Mammary microvascular endothelial cell (primary cell): Measurements from ENCODE around the gene SKP1. TPM values are rescaled to one million over a fixed set of nuclear protein-coding genes. Genes with fewer than 3 reads are reported as not detected.

ENCODE experiments used
- total RNA-seq: library from RNA; depleted of rRNA; stranded (reverse); fragments of >200 nt; gene quantifications from 2 replicates; pipeline ENCODE4 v1.2.3, GENCODE V29; 2015

The SKP1 gene
- total RNA-seq: 293 and 312 TPM in 2 replicates

DNA sequence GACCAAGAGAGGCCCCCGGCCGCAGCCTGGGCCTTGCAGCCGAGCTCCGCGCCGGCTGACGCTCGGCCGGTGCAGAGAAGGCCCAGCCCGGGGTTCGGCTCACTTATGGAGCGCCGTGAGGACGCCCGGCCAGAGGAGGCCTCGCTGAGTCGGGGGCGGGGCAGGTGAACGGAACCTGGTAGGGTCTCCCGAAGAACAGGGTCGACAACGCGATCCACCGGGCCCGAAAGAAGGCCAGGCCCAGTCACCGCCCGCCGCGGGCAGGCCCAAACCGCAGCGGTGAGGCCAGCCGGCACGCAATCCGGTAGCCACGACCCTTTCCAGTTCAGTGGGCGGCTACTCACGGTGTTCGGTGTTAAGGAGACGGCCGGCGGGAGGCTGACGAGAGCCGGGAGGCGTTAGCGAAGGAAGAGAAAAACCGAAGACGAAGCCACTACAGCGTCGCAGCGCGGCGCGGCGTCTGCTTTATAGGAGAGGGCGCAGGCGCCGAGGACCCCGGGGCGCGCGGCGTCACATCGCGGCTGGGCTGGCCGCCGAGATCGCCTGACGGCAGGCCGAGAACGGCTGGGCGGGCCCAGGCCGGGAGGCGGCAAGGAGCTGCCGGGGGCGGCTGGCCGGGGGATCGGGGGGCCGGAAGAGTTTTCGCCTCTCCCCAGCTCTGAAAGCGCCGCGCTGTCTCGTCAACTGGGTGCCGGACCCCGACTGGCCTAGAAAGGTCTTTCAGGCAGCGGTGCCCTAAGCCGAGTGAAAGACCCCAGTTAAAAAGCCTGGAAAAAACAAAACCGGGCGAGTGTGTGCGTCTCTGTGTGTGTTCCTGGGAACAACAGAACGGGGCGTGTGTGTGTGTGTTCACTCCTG, at the start of gene SKP1:
Gene SKP1 (minus strand): TSS at position 440 of the 858 bp plus-strand sequence. CDS start 2,928 bp downstream, outside the sequence.

DNA sequence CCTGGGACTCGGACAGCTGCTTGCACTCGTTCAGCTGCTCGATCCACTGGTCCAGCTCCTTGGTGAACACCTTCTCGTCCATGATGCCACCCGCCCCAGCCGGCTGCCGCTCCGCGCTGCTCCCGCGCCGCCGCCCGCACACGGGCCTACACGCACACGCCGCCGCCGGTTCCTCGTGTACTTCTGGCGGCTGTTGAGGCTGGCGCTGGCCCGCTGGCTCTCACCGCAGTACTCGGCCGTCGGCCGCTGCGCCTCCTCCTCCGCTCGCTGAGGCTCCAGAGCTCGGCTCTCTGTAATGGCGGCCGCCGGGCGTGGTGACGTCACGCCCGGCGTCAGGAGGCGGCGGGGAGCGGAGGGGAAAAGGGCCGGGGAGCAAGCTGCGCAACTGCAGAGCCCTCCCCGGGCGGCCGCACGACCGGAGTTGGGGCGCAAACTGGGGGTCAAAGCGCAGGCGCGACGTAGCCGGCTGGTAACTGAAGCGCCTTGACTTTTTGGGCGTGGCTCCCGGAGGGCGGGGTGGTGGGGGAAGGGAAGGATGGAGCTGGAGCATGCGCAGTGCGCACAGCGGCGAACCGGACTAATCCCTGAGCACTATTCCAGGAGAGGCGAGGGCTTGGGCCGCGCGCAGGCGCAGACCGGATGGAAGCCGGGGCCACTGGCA, 49.2 kb upstream of the SKP1 start, which contains the start of gene PPP2CA:
Gene PPP2CA (minus strand): TSS at position 294 of the 661 bp plus-strand sequence. CDS start 212 bp downstream, at position 82.

DNA sequence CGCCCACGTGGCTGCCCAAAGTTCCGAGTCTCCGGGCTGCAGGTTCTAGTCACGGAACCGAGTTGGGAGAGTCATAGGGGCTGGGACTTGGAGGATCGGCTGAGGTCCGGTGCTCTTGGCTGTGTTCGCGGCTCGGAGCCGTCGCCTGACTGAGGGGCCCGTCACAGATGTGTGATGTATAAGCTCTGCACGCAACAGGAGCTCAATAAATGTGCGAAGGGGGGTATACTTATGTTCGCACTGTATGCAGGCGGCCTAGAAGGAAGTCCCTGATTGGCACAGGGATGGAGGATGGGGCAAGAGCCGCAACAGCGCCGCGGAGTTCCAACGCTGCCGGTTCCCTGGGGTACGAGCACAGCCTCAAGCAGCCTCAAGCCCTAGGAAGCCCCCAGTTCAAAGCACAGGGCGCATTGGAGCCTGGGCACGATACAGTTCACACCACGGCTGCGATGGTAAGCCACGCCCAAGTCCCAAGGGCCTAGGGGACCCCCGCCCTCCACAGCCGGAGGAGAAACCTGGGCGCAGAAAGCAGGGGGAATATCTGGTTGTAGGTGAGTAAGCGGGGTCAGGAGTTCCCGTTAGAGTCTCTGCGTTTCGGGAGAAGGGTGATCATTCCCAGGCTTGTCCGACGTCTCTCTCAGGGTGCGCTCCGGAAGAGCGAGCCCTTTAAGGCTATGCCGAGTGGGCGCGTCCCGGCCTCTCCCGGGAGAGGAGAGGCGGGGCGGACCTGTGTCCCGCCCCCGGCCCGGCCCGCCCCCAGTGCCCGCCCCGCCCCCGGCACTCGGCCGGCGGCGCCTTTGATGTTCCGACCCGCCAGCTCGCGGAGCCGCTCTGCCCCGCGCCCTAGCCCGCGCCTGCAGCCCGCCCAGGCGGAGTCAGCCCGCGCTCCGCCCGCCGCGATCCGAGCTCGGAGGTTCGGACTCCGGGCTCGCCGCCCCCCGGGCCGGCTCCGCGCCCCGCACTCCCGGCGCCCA, 62.6 kb downstream of the SKP1 start, which contains the start of gene TCF7:
Gene TCF7 (plus strand): TSS at position 780 of the 974 bp plus-strand sequence. CDS start 226 bp downstream, outside the sequence.

Other genes starting within 250 kb of the SKP1 start
- gene C5orf15, start 208.3 kb downstream of the SKP1 start, total RNA-seq: 34.6 and 36.3 TPM in 2 replicates
- gene VDAC1, start 172.0 kb downstream of the SKP1 start, total RNA-seq: 274 and 275 TPM in 2 replicates
- gene TCF7, start 62.3 kb downstream of the SKP1 start, total RNA-seq: 0.20 and 0.64 TPM in 2 replicates
- 189 and 203 TPM in 2 replicates for gene PPP2CA, start 49.1 kb upstream of the SKP1 start, total RNA-seq
- gene CDKL3, start 190.2 kb upstream of the SKP1 start, total RNA-seq: 0.40 TPM in 1 of 2 replicates, not detected in the other
- 33.5 and 37.2 TPM in 2 replicates for gene UBE2B, start 194.6 kb upstream of the SKP1 start, total RNA-seq
- gene CDKN2AIPNL, start 234.9 kb upstream of the SKP1 start, total RNA-seq: 38.6 and 47.3 TPM in 2 replicates